Adrenal gland (tissue), 12 donors: ENCODE measurements around the gene KIF26A. TPM values are rescaled to one million over a fixed set of nuclear protein-coding genes. Genes with fewer than 3 reads are reported as not detected.

ENCODE experiments used
- DNase-seq, 7 donors: peaks; one replicate each; pipeline ENCODE4 v3.0.0-alpha.2; 2019 to 2020
- H3K27ac ChIP-seq, 5 donors: fragments of 200-600 bp; sonication (generic) in 4 of 5; 1 replicate in 3 of 5; 2 replicates in 2 of 5; pipeline versions ENCODE4 v1.5.1 to v1.8.0; 2016 to 2020; ENCODE audit warnings: mild to moderate bottlenecking in 1 of 5
- H3K27me3 ChIP-seq: fragments of 200-600 bp; 2 replicates; pipeline ENCODE4 v1.8.0; 2021
- H3K36me3 ChIP-seq, 2 donors: fragments of 200-600 bp; replicated peaks in 1 of 2; 1 replicate in 1 of 2; 2 replicates in 1 of 2; pipeline versions ENCODE4 v1.5.1 to v1.8.0; 2018 to 2022
- H3K4me1 ChIP-seq, 2 donors: fragments of 200-600 bp; replicated peaks in 1 of 2; 1 replicate in 1 of 2; 2 replicates in 1 of 2; pipeline versions ENCODE4 v1.5.1 to v1.8.0; 2018 to 2021
- H3K4me3 ChIP-seq, 4 donors: fragments of 200-600 bp; sonication (generic) in 3 of 4; one replicate each; pipeline ENCODE4 v1.5.1; 2016 to 2018
- H3K9me3 ChIP-seq, 3 donors: fragments of 200-600 bp; sonication (generic) in 1 of 3; replicated peaks in 1 of 3; 1 replicate in 2 of 3; 2 replicates in 1 of 3; pipeline versions ENCODE4 v1.5.1 to v1.8.0; 2016 to 2021
- CTCF ChIP-seq, 6 experiments: fragments of 450-650 bp in 4 of 6; fragments of 200-600 bp in 2 of 6; sonication (generic) in 1 of 6; IDR thresholded peaks; 1 replicate in 5 of 6; 2 replicates in 1 of 6; pipeline versions ENCODE4 v1.5.1 to v1.8.0; 2016 to 2021; ENCODE audit warnings: antibody characterized with exemption in 6 of 6, mild to moderate bottlenecking in 2 of 6, moderate library complexity in 1 of 6
- POLR2A ChIP-seq, 2 donors: fragments of 450-650 bp; IDR thresholded peaks; one replicate each; pipeline ENCODE4 v1.6.1; 2017; ENCODE audit warnings: antibody characterized with exemption in 2 of 2, mild to moderate bottlenecking in 2 of 2, moderate library complexity in 1 of 2
- WGBS, 4 donors: extraction: QIAGEN DNeasy Blood & Tissue Kit in 2 of 4; methylation state at CpG; one replicate each; pipeline versions ENCODE4 v1.1.5 to v1.1.7; 2013 to 2017; 5-methylcytosine and 5-hydroxymethylcytosine counted together
- intact Hi-C, 2 donors: fragments of 100-400 bp; cut with DNase I; formaldehyde crosslinking; loops; one replicate each; pipeline versions ENCODE4 v1.14.1 to v1.15.0; 2022 to 2023
- polyA plus RNA-seq, 3 donors: library from polyadenylated mRNA; stranded (reverse); fragments of 200-250 nt in 2 of 3; fragments of 350-450 nt in 1 of 3; fragmentation: Illumina TruSeq in 1 of 3; extraction: RNeasy Lipid Tissue Mini Kit (QIAGEN cat#74804) in 1 of 3; gene quantifications; one replicate each; pipeline ENCODE4 v1.2.3, GENCODE V29; 2013 to 2014
- total RNA-seq, 9 donors: library from RNA; depleted of rRNA in 4 of 9; stranded (reverse); fragments of >200 nt in 4 of 9; fragments of 120-200 nt in 1 of 9; fragmentation: NEBNext Ultra II Directional in 1 of 9; extraction: Animal tissue kit (Norgen Biotek cat#: 25700) in 1 of 9; gene quantifications; one replicate each; pipeline versions ENCODE4 v1.1.0 to v1.2.4, GENCODE V29; 2013 to 2023
- donor health status: healthy with polysubstance abuse.
- donor health status: Bipolar disorder and iron deficiency.
- donor health status: DM: yes; HTN: yes; CAD: no.
- donor health status: DM: no; HTN: no; CAD: no.
- donor health status: DM: no; HTN: no; CAD: no.
- donor health status: DM: yes; HTN: yes; CAD: no.

Gene KIF26A
- total and polyA plus RNA-seq, 12 donors, result 0.49 to 23.9 (median 6.5) TPM

GRCh38 chr14:104101086-104101621 is 37.2 kb upstream of the KIF26A start:
- no peaks in the 10 kb centered on the region for H3K4me1 ChIP-seq
- no peaks in the 10 kb centered on the region for H3K9me3 ChIP-seq
- H3K27ac ChIP-seq, result no peak overlapping the region
- WGBS, 4 donors, result 10 to 75% (median 75%) methylated on average over 2 to 16 of the region's 16 CpGs; no CpG with 5 or more reads in 1 of the 4 donors
- H3K27me3 ChIP-seq, result no peaks in the 10 kb centered on the region
- TF ChIP-seq CTCF (IDR thresholded peaks at IDR 0.05), result no peak
- TF ChIP-seq POLR2A (IDR thresholded peaks at IDR 0.05), result no peak
- no peak for DNase-seq
- no peak overlapping the region for H3K4me3 ChIP-seq
- H3K36me3 ChIP-seq, result no peaks in the 10 kb centered on the region
- intact Hi-C loops, result no loop called here

- WGBS, 4 donors, result 66 to 76% (median 74%) methylated on average over 7 to 16 of the region's 16 CpGs
- H3K9me3 ChIP-seq, result no peaks in the 10 kb centered on the region
- H3K36me3 ChIP-seq, result no peaks in the 10 kb centered on the region
- H3K4me3 ChIP-seq, result no peak overlapping the region
- DNase-seq, result no peak
- intact Hi-C loops, result no loop called here
- TF ChIP-seq CTCF (IDR thresholded peaks at IDR 0.05) (no peak), POLR2A (IDR thresholded peaks at IDR 0.05) (no peak)
- no peak overlapping the region for H3K27ac ChIP-seq
- H3K4me1 ChIP-seq, result no peaks in the 10 kb centered on the region
- no peaks in the 10 kb centered on the region for H3K27me3 ChIP-seq
Measured at GRCh38 chr14:104101651-104102281, 36.6 kb upstream of the KIF26A start.

- Histone ChIP-seq H3K4me3 (no peak overlapping the region), H3K27ac (no peak overlapping the region), H3K9me3 (no peaks in the 10 kb centered on the region), H3K27me3 (no peaks in the 10 kb centered on the region), H3K4me1 (no peaks in the 10 kb centered on the region), H3K36me3 (no peaks in the 10 kb centered on the region)
- no peak for DNase-seq
- WGBS, 4 donors, result 63 to 77% (median 71%) methylated on average over 7 to 16 of the region's 16 CpGs
- TF ChIP-seq CTCF (IDR thresholded peaks at IDR 0.05) (no peak), POLR2A (IDR thresholded peaks at IDR 0.05) (no peak)
- intact Hi-C loops, result no loop called here
Measured at GRCh38 chr14:104102282-104102914, 36.0 kb upstream of the KIF26A start.

- H3K27ac ChIP-seq, result no peak overlapping the region
- 86 to 89% (median 88%) methylated on average over 13 to 26 of the region's 26 CpGs for WGBS, 4 donors
- DNase-seq, result no peak
- H3K4me3 ChIP-seq, result no peak overlapping the region
- intact Hi-C loops, result no loop called here
- no peaks in the 10 kb centered on the region for H3K27me3 ChIP-seq
- no peak for TF ChIP-seq POLR2A (IDR thresholded peaks at IDR 0.05)
- no peak for TF ChIP-seq CTCF (IDR thresholded peaks at IDR 0.05)
- H3K4me1 ChIP-seq, result no peaks in the 10 kb centered on the region
- no peaks in the 10 kb centered on the region for H3K9me3 ChIP-seq
- no peaks in the 10 kb centered on the region for H3K36me3 ChIP-seq
Measured at GRCh38 chr14:104103061-104103445, 35.3 kb upstream of the KIF26A start.
